K562 (cell line): ENCODE measurements around the gene PHKB. TPM values are rescaled to one million over a fixed set of nuclear protein-coding genes. Genes with fewer than 3 reads are reported as not detected.

Experiments
- ATAC-seq: fragments of 200-7000 bp; cut with Tn5 transposase; 3 replicates; pipeline ENCODE4 v1.9.1; 2020; ENCODE audit warnings: moderate library complexity
- BruUV-seq: library from RNA; stranded (reverse); fragments of 400-500 nt; replicated peaks from 2 replicates; lab custom pipeline; 2021; lab: Mats Ljungman, UMichigan
- CTCF ChIA-PET: fragments of 300-600 bp; formaldehyde crosslinking; extraction: SDS; loops from one replicate; lab custom pipeline; 2021; ENCODE audit warnings: low intra/inter-chr PET ratio; lab: Yijun Ruan, JAX
- POLR2A ChIA-PET: fragments of 300-600, 350-650 bp; sonication (Branson Sonifier 250); formaldehyde crosslinking; extraction: SDS; loops from one replicate; lab custom pipeline; 2021; ENCODE audit warnings: antibody characterized with exemption, inconsistent platforms; lab: Yijun Ruan, JAX
- DNase-seq, 4 experiments: peaks; one replicate each; pipeline versions ENCODE4 v3.0.0 to v3.0.0-alpha.2; 2011 to 2018; ENCODE audit warnings: low spot score in 3 of 4, mixed read lengths in 3 of 4; ENCODE audit errors: extremely low read depth in 1 of 4
- FAIRE-seq: peaks from 2 replicates; lab custom pipeline; 2011; peaks lifted over from hg19 to GRCh38; lab: Jason Lieb, UNC
- H2AFZ ChIP-seq: 2 replicates; pipeline ENCODE4 v1.6.0; 2011; ENCODE audit warnings: low read depth, low read length, control low read depth, inconsistent platforms
- H3K27ac ChIP-seq: fragments of 200-600 bp; 3 replicates; pipeline ENCODE4 v1.8.0; 2011; ENCODE audit warnings: low read depth, mild to moderate bottlenecking, control low read depth, inconsistent platforms, low read length, moderate library complexity, mixed read lengths; ENCODE audit errors: extremely low read depth
- H3K27me3 ChIP-seq, 2 experiments: fragments of 300-600 bp in 1 of 2; 2 replicates in 1 of 2; 3 replicates in 1 of 2; pipeline versions ENCODE4 v1.6.0 to v1.8.0; 2011; ENCODE audit warnings: inconsistent platforms in 2 of 2, low read length in 2 of 2, mild to moderate bottlenecking in 1 of 2, mixed read lengths in 1 of 2, moderate library complexity in 1 of 2; ENCODE audit not compliant: control insufficient read depth in 2 of 2, insufficient read depth in 2 of 2
- H3K36me3 ChIP-seq: fragments of 300-600 bp; 3 replicates; pipeline ENCODE4 v1.8.0; 2011; ENCODE audit warnings: mild to moderate bottlenecking, low read length, inconsistent platforms; ENCODE audit not compliant: control insufficient read depth, insufficient read depth
- H3K4me1 ChIP-seq, 2 experiments: fragments of 200-600 bp in 1 of 2; replicated peaks in 1 of 2; 2 replicates in 1 of 2; 3 replicates in 1 of 2; pipeline versions ENCODE4 v1.5.1 to v1.8.0; 2011; ENCODE audit warnings: inconsistent platforms in 2 of 2, low read length in 2 of 2, mild to moderate bottlenecking in 1 of 2, mixed read lengths in 1 of 2, moderate library complexity in 1 of 2; ENCODE audit not compliant: control insufficient read depth in 2 of 2, insufficient read depth in 2 of 2
- H3K4me2 ChIP-seq: 2 replicates; pipeline ENCODE4 v1.6.1; 2011; ENCODE audit warnings: low read length, control low read depth, inconsistent platforms, mixed read lengths; ENCODE audit not compliant: insufficient read depth
- H3K4me3 ChIP-seq: fragments of 200-600 bp; sonication (generic), shearing (Covaris generic); 2 replicates; pipeline ENCODE4 v1.5.1; 2016; ENCODE audit warnings: control low read depth, inconsistent platforms
- H3K79me2 ChIP-seq: fragments of 200-600 bp; 3 replicates; pipeline ENCODE4 v1.8.0; 2011; ENCODE audit warnings: low read length, inconsistent platforms; ENCODE audit not compliant: control insufficient read depth, insufficient read depth
- H3K9ac ChIP-seq, 2 experiments: 2 replicates each; pipeline versions ENCODE4 v1.6.0 to v1.6.1; 2011; ENCODE audit warnings: low read depth in 2 of 2, low read length in 2 of 2, control low read depth in 1 of 2, inconsistent platforms in 1 of 2, mild to moderate bottlenecking in 1 of 2, mixed read lengths in 1 of 2; ENCODE audit not compliant: insufficient read depth in 1 of 2
- H3K9me1 ChIP-seq: one replicate; pipeline ENCODE4 v1.6.0; 2011; ENCODE audit warnings: inconsistent platforms, mild to moderate bottlenecking, low read length, moderate library complexity; ENCODE audit not compliant: control insufficient read depth, insufficient read depth
- H3K9me3 ChIP-seq: replicated peaks from 2 replicates; pipeline ENCODE4 v1.5.1; 2011; ENCODE audit warnings: low read depth, low read length, inconsistent platforms; ENCODE audit not compliant: control insufficient read depth, insufficient read depth
- H4K20me1 ChIP-seq: replicated peaks from 2 replicates; pipeline ENCODE4 v1.6.1; 2011; ENCODE audit warnings: low read length, inconsistent platforms, mixed read lengths; ENCODE audit not compliant: control insufficient read depth, insufficient read depth
- CREBBP ChIP-seq: IDR thresholded peaks from one replicate; pipeline ENCODE4 v1.6.1; 2012; ENCODE audit warnings: low read depth, mild to moderate bottlenecking, control low read depth, inconsistent platforms, low read length
- ETS2 ChIP-seq: IDR thresholded peaks from 2 replicates; pipeline ENCODE4 v1.6.1; 2016; ENCODE audit warnings: borderline replicate concordance, missing genetic modification characterization, mild to moderate bottlenecking, moderate library complexity, missing compliant biosample characterization; ENCODE audit not compliant: poor library complexity, severe bottlenecking
- MAFG ChIP-seq: fragments of 450-650 bp; conservative IDR thresholded peaks from 2 replicates; pipeline ENCODE4 v1.6.1; 2016; ENCODE audit warnings: missing genetic modification characterization, missing compliant biosample characterization
- MAZ ChIP-seq, 2 experiments: fragments of 450-650 bp in 1 of 2; sonication (generic) in 1 of 2; formaldehyde crosslinking; IDR thresholded peaks in 1 of 2; conservative IDR thresholded peaks in 1 of 2; 2 replicates each; pipeline versions ENCODE4 v1.4.0 to v1.5.0; 2020; ENCODE audit warnings: mild to moderate bottlenecking in 1 of 2, missing genetic modification reagents in 1 of 2
- NR1H2 ChIP-seq: sonication (generic); formaldehyde crosslinking; IDR thresholded peaks from 2 replicates; pipeline ENCODE4 v1.4.0; 2020; ENCODE audit warnings: mild to moderate bottlenecking, missing genetic modification reagents
- NR3C1 ChIP-seq: sonication (generic); formaldehyde crosslinking; IDR thresholded peaks from 2 replicates; pipeline ENCODE4 v1.8.1; 2022; ENCODE audit warnings: missing genetic modification reagents
- PHB2 ChIP-seq: fragments of 450-650 bp; IDR thresholded peaks from 2 replicates; pipeline ENCODE4 v1.6.1; 2017; ENCODE audit warnings: low read depth
- STAT5B ChIP-seq: fragments of 250-450 bp; sonication (Bioruptor Pico); IDR thresholded peaks from 2 replicates; pipeline ENCODE4 v1.8.0; 2021; ENCODE audit warnings: mild to moderate bottlenecking, inconsistent platforms
- TAF1 ChIP-seq: IDR thresholded peaks from 2 replicates; pipeline ENCODE4 v1.6.1; 2011; ENCODE audit warnings: mild to moderate bottlenecking, low read length, moderate library complexity; ENCODE audit not compliant: insufficient read depth, control insufficient read depth, severe bottlenecking; ENCODE audit errors: extremely low read depth
- ZNF23 ChIP-seq: fragments of 250-450 bp; sonication (Bioruptor Pico); IDR thresholded peaks from 2 replicates; pipeline ENCODE4 v1.4.0; 2020; ENCODE audit warnings: mild to moderate bottlenecking
- in situ Hi-C: fragments of 300-500 bp; cut with MboI; formaldehyde crosslinking; loops from 4 replicates; pipeline ENCODE4 v1.15.0; 2018; ENCODE audit warnings: inconsistent platforms, mixed read lengths
- intact Hi-C: fragments of 100-400 bp; cut with micrococcal nuclease; formaldehyde crosslinking; loops from 2 replicates; pipeline ENCODE4 v1.14.2; 2022
- polyA plus RNA-seq, 8 experiments: library from polyadenylated mRNA; depleted of rRNA in 4 of 8; stranded (reverse) in 5 of 8; unstranded in 3 of 8; fragments of >200 nt; fragmentation: Nextera tagmentation in 2 of 8; fragmentation: Illumina TruSeq in 1 of 8; extraction: Ambion mirVana in 2 of 8; extraction: Trizol in 1 of 8; gene quantifications; 2 replicates each; pipeline versions ENCODE4 v1.2.1 to v1.2.3, GENCODE V29; 2011 to 2014; ENCODE audit warnings: inconsistent platforms in 1 of 8, missing spikeins in 1 of 8
- total RNA-seq, 7 experiments: library from RNA; depleted of rRNA in 6 of 7; stranded (reverse); fragments of >200 nt in 6 of 7; fragmentation: Illumina TruSeq in 2 of 7; extraction: Trizol in 2 of 7; gene quantifications; 2 replicates each; pipeline versions ENCODE4 v1.2.1 to v1.2.3, GENCODE V29; 2011 to 2021; ENCODE audit warnings: low replicate concordance in 1 of 7
- TF ChIP-seq, protein P1 (sequence below), 2 experiments: fragments of 200-800 bp in 1 of 2; sonication (Bioruptor generic) in 1 of 2; sonication (generic) in 1 of 2; formaldehyde crosslinking in 1 of 2; IDR thresholded peaks in 1 of 2; conservative IDR thresholded peaks in 1 of 2; 2 replicates each; pipeline versions ENCODE4 v1.5.0 to v1.6.1; 2016 to 2020; ENCODE audit warnings: missing compliant biosample characterization in 1 of 2, missing genetic modification characterization in 1 of 2, missing genetic modification reagents in 1 of 2
- TF ChIP-seq, protein P2 (sequence below): sonication (generic); formaldehyde crosslinking; IDR thresholded peaks from 2 replicates; pipeline ENCODE4 v1.8.1; 2023; ENCODE audit warnings: mild to moderate bottlenecking, missing genetic modification reagents, moderate library complexity

The PHKB gene
- total and polyA plus RNA-seq, 9 of the 15 experiments (the other 6 are each of a cell fraction or from before 2014, with no cell fraction given), result 24.7 to 92.3 (median 67.0) TPM

- Histone ChIP-seq H4K20me1 (no peaks in the 10 kb centered on the region), H3K79me2 (peaks cover 96% of the 10 kb centered on the region), H3K36me3 (peaks cover 34% of the 10 kb centered on the region), H3K4me1 (no peaks in the 10 kb centered on the region; a peak in 1 of 5 replicates), H3K9me1 (no peaks in the 10 kb centered on the region), H3K9me3 (no peaks in the 10 kb centered on the region), H3K9ac (no peak overlapping the region), H3K27me3 (no peaks in the 10 kb centered on the region), H3K4me2 (no peak overlapping the region), H3K4me3 (no peak overlapping the region), H3K27ac (no peak overlapping the region), H2AFZ (no peak overlapping the region)
- BruUV-seq, result no TSS peak
- CTCF ChIA-PET, result no interaction called here
- DNase-seq, result no peak
- intact Hi-C loops, result no loop called here
- POLR2A ChIA-PET, result interaction anchor here (0.6 kb wide), 1 partner anchor 430 kb away, joined by 3 read pairs; no protein-coding TSS in a partner anchor
- TF ChIP-seq ZNF23 (CRISPR knock-in tag) (no peak), MAZ (CRISPR knock-in tag; conservative IDR thresholded peaks at IDR 0.05 in 1 of 2, IDR thresholded peaks at IDR 0.05 in 1 of 2) (no peak), NR1H2 (CRISPR knock-in tag) (no peak), TAF1 (no peak), PHB2 (no peak), ETS2 (tag) (no peak), CREBBP (no peak), STAT5B (no peak), MAFG (tag) (no peak), NR3C1 (CRISPR knock-in tag) (no peak)
- TF ChIP-seq, protein P1, sequence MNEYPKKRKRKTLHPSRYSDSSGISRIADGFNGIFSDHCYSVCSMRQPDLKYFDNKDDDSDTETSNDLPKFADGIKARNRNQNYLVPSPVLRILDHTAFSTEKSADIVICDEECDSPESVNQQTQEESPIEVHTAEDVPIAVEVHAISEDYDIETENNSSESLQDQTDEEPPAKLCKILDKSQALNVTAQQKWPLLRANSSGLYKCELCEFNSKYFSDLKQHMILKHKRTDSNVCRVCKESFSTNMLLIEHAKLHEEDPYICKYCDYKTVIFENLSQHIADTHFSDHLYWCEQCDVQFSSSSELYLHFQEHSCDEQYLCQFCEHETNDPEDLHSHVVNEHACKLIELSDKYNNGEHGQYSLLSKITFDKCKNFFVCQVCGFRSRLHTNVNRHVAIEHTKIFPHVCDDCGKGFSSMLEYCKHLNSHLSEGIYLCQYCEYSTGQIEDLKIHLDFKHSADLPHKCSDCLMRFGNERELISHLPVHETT (CRISPR knock-in tag; conservative IDR thresholded peaks at IDR 0.05 in 1 of 2, IDR thresholded peaks at IDR 0.05 in 1 of 2), result no peak
- TF ChIP-seq, protein P2, sequence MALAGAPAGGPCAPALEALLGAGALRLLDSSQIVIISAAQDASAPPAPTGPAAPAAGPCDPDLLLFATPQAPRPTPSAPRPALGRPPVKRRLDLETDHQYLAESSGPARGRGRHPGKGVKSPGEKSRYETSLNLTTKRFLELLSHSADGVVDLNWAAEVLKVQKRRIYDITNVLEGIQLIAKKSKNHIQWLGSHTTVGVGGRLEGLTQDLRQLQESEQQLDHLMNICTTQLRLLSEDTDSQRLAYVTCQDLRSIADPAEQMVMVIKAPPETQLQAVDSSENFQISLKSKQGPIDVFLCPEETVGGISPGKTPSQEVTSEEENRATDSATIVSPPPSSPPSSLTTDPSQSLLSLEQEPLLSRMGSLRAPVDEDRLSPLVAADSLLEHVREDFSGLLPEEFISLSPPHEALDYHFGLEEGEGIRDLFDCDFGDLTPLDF (CRISPR knock-in tag), result no peak
- no peak for ATAC-seq
- in situ Hi-C loops, result no loop called here
- no peak for FAIRE-seq
Observed at GRCh38 chr16:47476654-47477345, 15.7 kb downstream of the PHKB start.
